ENCODE results near the gene MUC5AC.
A peak's percentile ranks its signal among the peaks of the same experiment; 100 is the strongest.

MUC5AC gene

DNA sequence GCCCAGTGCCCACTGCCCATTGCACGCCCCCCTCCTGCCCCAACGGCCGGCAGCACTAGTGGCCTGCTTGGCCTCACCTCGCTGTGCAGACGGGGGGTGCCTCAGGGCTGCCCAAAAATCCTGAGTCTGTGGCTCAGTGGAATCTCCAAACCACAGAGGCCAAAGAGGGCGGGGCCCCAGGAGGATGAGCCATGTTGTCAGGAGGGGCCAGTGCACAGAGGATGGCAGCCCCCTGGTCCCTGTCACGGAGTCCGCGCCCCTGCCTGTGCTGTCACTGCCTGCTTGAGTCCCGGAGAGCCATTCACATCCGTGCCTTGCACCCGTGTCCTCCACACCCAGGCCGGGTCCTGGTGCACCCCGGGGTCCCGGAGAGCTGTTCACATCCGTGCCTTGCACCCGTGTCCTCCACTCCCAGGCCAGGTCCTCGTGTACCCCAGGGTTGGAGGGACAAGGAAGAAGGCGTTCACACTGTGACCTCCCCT lies 36.4 kb upstream of the MUC5AC start:
- DNase-seq: no peak

DNA sequence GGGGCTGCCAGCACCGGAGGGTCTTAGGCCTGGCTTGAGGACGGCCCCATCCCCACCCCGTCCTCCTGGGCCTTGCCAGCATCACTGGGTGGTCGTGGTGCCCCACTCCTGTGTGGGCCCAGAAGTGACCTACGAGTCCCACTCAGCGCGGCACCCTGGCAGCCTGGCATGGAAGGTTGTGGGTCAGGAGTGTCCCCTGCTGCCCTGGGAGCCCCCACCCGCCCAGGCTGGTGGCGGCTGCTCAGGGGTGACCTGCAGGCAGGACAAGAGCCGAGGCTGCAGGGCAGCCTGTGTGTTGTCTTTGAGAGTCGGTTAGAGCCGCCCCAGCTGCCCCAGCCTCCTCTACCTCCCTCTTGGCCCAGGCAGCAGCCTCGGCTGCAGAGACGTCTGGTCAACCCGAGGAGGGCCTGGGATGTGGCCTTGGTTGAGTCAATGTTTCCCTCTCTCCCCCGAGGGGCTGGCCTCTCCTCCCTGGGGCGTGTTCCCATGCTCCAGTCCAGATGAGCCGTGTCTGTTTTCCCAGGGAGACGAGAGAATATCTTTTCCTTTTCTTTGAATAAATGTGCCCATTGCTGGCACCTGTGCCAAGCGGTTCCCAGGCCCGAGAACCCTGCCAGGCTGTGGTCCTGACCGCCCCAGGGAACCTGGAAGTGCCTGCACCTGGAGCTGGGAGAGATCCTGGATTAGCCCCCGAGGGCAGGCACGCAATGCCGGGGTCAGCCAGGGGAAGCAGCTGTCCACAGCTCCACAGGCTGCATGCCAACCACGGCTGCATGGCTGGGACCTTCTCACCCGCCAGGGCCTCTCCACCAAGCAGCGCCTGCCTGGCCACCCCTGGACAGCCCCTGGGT lies 35.7 kb upstream of the MUC5AC start:
- no peak for DNase-seq

DNA sequence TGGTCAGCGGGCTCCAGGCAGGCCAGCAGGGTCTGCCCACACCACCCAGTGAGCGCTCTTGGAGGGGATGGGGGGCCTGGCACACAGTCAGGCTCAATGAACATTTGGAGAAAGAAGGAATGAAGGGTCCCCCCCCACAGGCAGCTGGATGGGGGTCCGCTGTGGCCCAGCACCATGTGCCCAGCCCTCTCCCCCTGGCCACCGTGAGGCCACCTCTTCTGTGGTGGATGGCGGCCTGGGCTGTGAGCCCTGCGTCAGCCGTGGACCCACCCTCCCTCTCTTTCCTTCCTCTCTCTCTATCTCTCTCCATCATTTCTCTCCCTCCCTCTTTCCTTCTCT lies 35.1 kb upstream of the MUC5AC start:
- no peak for DNase-seq

DNA sequence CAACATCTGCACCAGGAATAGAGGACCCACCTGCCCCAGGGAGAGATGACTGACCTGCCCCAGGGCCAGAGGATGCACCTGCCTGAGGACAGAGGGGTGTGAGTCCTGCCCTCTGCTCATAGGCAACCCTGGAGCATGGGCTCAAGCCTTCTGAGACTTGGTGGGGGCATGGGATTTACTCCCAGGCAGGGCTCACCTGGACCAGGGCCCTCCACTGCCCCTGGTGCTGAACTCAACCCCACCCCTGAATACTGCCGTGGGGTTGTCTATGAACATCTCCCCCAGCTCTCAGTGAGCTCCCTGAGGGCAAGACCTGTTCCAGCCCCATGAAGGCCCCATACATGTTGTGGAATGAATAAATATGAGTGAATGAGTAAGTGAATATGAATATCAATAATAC lies 33.8 kb upstream of the MUC5AC start:
- no peak for DNase-seq

DNA sequence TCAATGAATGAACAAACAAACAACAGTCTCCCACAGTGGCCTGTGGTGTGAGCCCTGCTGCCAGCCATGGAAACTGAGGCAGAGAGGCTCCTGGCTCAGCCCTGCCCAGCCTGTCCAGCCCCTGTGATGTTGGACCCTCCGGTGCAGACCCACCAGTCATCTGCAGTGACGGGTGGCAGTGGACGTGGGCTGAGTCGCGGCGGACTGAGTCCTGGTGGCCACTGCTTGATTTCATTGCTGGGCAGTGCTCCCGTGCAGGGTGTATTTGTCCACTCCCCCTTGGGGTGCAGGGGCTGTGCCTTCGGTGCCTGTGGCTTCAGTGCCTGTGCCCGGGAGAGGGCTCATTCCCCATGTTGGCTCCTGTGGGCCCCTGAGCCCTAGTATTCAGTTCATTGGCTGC lies 31.9 kb upstream of the MUC5AC start:
- DNase-seq: no peak

DNA sequence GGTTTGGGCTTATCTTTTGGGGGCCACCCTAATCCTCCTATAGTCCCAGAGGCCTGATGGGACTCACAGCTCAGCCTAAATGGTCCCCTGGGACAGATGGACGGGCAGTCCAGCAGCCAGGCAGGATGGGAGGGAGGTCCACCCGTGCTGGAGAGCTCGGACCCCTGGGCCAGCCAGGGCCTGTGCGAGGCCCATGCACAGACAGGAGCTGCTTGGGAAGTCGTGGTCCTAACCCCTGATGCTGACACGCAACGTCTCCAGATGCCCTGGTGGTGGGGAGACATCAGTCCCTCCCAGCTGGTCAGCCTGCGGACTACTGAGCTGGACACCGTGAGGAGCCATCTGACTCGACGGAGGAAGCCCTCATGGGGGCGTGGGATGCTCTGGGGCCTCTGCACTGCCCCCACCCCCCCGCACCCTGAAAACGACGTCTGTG lies 31.2 kb upstream of the MUC5AC start:
- DNase-seq: no peak

DNA sequence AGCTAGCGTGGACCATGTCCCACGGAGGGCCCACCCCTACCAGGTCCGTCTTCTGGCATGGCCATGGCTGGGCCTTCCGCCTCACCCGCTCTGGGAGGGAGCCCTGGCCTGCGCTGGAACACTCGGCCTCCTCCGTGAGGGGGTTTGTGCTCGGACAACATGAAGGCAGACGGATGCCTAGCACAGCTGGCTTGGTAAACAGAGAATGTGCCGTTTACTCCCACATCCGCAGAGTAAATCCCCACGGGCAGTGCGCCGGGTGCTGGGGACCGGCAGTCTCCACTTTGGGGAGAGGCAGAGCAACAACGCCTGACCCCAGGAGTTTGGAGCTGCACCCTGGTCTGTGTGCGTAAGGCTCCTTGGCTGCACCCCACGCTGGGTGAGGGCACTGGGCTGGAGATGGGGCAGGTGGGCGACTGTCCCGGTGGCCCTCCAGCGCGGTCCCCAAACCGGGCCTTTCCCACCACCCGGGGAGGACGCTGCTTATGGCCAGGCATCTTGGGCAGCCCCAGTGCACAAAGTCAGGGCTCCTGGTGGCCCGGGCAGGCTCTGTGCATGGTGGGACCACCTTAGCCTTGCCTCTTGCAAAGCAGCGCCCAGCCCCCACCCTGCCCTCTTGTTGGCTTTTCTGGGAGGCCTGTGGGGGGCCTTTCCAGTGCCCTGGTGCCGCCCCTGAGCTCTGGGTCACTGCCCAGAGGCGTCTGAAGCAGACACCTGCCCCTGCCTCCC lies 30.7 kb upstream of the MUC5AC start:
- DNase-seq: no peak

DNA sequence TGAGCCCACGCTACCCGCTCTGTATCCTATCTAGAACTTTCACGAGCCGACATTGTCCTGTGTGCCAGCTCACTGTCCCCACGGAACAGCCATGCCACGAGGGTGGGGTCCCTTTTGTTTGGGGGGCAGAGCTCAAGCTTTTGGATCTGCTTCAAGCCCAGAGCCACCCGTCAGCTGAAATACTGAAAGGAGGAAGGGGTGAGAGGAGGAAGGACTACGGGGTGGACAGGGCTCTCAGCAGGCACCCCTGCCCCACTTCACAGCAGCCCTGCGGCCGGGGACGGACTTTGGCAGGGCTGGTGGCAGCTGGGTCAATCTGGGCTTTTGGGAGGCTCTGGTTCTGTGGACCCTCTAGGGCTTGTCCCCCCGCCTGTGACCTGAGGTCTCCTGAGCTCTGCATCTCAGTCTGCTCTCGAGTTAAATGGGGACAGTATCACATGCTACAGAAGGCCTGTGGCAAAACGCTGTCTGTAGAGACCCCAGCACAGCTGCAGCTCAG lies 30.0 kb upstream of the MUC5AC start:
- no peak for DNase-seq

DNA sequence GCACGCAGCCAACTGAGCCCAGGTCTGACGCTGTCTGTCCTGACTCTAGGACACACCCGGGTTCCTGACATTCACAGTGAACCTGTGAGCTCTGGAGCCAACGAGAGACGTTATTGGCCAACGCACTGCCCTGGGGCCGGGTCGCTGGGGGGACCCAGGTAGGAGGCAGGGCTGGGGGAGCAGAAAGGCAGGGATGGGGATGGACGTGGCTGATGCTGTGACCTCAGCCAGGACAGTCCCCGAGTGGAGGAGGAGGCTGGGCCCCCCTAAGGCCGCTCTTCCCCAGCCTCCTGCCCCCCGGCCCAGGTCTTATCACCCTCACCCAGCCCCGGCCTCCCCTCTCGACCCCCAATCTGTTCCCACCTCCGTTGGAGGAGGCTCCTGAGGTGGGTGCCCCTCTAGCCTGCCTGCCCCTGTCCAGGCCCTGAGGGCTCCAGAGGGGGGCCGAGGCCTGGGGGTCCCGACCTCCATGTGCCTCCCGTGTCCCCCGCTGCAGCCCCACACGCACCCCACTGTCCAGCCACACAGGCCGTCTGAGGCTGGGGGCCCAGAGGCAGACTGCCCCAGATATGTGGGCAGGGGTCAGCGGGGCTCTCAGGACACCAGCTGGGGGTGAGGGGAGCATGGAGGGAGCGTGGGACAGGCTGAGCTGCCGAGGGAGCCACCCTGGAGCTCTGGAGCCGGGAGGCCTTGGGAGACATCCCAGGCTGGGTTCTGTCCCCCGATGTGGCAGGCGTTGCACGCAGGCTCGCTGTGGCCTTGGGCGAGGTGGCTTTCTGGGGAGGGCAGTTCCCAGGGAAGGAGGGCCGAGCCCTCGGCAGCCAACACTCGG lies 29.2 kb upstream of the MUC5AC start:
- DNase-seq: no peak

DNA sequence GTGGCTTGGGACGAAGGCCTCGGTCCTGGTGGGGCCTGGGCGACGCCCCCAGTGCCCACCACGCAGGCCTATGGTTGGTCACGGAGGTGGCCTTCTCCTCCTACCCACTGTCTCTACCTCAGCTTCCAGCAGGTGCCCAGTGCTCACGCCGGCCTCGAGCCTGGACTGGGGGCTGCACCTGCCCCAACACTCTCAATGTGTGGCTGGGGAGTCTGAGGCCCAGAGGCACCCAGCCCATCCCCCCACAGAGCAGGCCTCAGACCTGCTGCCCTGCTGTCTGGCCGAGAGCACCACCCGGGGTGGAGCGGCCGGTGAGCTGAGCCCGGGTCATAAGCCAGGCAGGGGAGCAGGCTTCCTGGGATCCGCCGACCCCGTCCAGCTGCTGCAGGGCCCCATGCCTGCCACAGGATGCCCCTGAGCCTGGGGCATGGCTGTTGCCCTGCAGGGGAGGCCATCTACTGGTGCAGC lies 28.6 kb upstream of the MUC5AC start:
- no peak for DNase-seq

DNA sequence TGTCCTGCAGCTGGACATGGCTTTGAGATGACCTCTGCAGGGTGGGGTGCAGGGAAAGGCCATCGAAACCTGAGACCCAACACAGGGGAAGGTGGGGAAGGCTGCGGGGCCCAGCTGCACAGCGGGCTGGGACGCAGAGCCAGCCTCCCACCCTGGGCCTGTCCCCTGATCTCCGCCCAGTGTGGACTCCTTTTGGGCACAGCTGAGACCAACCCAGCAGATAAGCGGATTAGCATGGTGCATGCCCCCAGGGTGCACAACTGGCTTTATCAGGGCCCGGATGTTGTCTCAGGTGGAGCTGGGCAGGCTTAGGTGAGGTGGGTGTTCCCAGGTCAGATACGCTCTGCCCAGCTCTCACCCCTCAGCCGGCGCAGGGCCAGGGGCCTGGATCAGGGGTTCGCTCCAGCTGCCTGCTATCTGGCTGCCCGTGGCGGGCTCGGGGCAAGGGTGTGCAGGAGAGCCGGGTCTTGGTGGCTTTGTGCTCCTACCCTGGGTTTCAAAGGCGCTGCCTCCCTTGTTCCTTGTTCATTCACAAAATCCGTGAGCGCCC lies 28.1 kb upstream of the MUC5AC start:
- no peak for DNase-seq

DNA sequence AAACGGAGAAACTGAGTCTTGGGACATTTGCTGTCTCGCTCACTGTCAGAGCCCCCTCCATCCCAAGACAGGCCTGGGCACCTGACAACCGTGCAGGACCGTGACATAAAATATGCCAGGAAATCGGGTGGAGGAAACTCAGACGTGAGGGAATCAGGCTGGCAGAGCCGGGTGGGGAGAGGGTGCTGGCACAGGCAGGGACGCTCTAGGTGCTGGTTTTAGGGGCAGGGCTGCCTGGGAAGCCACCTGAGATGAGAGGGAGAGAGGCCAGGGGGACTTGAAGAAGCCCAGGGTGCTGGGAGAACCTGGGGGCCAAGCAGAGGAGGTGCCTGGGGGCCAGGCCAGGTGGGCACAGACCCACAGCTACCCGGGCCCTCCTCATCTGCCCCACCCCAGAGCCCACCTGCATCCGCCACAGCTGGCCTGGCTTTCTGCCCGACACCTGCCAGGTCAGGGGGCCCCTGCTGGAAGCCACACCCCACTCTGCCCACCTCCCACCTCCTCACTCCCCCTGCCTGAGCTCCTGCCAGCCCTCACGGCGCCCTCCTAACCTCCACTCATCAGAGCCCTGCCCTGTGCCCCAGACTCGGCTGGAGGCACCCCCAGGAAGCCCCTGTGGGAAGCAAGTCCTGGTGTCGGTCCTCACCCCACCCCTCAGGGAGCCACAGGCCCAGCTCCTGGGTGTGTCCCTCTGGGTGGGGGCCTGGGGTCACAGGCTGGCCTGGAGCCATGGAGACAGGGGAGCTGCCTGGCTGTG lies 27.3 kb upstream of the MUC5AC start:
- no peak for DNase-seq

DNA sequence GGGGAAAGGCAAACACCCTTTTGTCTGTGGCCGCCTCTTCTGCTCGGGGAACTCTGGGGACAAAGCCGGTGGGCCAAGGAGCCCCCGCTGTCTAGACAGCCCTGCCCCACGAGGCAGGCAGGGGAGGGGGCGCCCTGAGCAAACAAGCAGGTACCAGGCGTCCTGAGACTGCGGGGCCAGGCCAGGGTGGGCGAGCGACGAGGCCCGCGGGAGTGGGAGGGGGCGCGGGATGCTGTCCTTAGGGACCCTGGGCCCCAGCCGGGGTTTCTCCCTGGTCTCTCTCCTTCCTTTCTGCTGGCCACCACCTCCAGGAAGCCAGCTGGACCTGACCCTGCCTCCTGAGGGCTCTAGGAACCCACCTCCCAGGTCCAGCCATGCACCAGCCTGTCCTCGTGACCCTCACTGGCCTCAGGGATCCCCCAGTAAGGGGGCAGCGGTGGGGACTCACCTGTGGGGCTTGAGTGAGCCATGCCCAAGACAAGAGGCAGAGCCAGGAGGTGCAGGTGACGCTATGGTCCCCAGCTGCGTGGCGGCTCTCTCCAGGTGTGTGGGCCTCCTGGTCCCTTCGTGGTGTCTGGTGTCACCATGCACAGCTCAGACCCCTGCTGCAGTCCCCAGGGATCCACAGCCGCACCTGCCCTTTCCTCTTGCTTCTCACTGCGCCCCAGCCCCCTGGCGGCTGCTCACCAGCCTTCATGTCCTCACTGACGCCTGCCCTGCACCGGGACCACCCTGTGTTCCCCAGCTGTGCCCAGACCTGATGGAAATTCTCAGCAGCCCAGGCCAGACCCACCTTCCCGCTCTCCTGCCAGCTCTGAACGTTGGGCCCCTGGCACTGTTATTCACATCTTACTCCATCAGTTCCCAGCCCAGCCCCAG lies 26.5 kb upstream of the MUC5AC start:
- DNase-seq: no peak

DNA sequence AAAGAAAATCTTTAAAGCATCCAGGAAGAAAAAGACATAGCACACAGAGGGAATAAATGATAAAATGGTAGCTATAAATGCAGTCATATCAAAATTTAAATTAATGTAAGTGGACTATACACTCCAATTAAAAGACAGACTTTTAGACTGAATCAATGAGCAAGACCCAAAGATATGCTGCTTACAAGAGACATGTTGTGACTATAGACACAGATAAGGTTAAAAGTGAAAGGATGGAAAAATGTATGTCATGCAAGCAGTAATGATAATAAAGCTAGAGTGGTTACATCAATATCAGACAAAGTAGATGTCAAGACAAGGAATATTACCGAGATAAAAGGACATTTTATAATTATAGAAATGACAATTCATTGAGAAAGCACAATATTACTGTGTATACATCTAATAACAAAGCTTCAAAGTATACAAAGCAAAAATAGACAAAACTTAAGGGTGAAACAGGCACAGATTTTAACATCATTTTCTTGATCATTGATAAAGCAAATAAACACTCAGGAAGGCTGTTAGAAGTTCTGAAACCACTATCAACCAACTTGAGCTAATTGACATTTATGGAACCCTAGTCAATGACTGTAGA lies 22.8 kb upstream of the MUC5AC start:
- no peak for DNase-seq

DNA sequence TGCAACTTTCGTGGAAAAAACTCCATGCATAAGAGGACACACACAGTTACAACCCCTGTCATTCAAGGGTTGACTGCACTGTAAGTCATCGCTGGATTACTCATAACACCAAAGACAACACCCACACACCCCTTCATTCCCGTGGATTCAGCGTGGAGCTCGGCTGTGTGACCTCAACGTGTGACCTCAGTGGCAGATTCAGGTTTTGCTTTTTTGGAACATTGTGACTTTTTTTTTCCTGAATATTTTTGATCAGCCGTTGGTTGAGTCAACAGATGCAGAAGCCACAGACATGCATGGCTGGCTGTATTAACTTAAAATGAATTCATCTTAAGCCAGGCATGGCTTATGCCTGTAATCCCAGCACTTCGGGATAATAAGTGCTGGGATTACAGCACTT lies 19.7 kb upstream of the MUC5AC start:
- peak in 1 of 2 donors; percentile 26 for DNase-seq

DNA sequence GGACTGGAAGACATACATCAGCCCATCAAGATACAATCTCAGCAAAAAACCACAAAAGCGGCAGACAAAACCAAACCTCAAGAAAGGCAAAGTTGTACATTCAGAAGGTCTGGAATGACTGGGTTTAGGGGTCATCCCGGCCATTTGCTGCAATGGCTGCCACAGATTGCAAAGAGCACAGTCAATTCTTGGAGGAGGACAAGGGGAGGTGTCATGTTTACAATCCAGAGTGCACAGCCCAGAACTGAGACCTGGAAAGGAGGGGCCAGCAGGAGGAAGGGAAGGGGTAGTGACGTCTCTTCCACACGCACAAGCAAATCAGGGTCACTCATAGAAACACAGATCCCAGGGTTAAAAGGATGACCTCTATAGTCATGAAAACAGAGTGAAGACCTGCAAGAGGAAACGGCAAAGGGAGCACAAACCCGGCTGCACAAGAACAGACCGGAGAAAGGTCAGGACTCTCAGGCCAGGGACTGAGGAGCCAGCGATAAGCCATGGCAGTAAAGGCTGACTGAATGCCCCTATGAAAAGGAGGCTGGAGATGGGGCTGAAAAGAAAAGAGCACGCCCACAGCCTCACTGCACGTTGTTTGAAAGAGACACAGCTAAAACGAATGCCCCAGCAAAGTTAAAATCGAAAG lies 18.2 kb upstream of the MUC5AC start:
- DNase-seq: no peak

DNA sequence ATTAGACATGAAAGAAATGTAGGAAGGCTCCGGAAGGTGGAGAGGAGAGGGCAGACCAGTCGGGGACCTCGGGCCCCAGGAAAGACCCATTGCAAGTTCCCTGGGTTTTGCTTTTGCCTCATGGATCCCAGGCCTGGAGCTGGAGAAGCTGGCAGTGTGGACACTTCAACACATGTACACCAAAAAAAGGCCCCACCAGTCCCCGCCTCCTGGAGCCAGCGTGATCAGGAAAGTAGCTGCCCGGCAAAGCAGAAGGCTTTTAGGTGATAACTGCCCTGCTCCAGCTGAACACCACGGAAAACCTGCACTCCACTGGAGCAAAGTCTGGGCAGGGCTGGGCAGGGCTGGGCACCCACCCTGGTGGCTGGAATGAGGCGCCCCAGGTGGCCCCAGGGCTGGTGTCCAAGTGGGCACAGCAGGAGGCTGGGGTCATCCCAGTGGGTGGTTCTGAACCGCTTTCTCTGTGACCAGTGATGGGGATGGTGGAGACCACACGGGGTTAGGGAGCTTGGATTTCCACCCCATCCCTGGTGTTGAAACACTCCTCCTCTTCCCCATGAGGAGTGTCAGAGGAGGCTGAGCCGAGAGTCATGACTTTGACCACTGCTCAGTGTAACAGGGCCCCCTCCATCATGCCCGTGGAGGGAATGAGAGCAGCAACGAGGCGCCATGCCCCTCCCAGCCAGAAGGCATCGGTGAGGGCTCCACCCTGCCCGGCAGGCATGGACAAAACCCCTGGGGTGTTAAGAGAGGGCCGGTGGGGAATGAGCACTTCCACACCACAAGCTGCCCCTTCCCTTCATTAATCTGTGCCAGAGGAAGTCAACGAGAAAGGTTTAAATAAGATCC lies 16.9 kb upstream of the MUC5AC start:
- no peak for DNase-seq

DNA sequence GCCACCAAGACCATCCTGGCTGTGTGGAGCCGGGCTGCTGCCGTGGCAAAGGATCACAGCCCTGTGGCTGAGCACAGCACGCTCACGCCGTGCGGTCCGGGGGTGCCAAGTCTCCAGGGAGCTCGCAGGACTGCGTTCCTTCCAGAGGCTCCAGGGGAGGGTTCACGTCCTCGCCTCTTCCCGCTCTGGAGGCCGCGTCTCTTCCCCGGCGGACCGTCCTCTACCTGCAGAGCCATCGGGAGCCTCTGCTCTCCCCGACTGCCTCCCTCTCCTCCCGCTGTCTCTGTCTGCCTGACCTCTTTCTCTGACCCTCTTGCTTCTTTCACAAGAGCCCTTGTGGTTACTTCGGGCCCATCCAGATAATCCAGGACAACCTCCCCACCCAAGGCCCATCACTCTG lies 11.4 kb upstream of the MUC5AC start:
- DNase-seq: no peak

DNA sequence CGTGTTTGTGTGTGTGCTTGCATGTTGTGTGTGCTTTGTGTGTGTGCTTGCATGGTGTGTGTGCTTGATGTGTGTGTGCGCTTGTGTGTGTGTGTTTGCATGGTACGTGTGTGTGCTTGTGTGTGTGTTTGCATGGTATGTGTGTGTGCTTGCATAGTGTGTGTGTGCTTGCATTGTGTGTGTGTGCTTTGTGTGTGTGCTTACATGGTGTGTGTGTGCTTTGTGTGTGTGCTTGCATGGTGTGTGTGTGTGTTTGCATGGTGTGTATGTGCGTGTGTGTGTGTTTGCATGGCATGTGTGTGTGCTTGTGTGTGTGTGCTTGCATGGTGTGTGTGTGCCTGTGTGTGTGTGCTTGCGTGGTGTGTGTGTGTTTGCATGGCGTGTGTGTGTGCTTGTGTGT lies 10.0 kb upstream of the MUC5AC start:
- DNase-seq: no peak
